GM21360 (cell line): ENCODE measurements around the gene MVB12B.

Source experiments
- ATAC-seq: cut with Tn5 transposase; IDR thresholded peaks from one replicate; pipeline ENCODE4 v1.9.1; 2021; ENCODE audit warnings: mild to moderate bottlenecking, moderate library complexity; ENCODE audit not compliant: unreplicated experiment

Gene MVB12B

DNA sequence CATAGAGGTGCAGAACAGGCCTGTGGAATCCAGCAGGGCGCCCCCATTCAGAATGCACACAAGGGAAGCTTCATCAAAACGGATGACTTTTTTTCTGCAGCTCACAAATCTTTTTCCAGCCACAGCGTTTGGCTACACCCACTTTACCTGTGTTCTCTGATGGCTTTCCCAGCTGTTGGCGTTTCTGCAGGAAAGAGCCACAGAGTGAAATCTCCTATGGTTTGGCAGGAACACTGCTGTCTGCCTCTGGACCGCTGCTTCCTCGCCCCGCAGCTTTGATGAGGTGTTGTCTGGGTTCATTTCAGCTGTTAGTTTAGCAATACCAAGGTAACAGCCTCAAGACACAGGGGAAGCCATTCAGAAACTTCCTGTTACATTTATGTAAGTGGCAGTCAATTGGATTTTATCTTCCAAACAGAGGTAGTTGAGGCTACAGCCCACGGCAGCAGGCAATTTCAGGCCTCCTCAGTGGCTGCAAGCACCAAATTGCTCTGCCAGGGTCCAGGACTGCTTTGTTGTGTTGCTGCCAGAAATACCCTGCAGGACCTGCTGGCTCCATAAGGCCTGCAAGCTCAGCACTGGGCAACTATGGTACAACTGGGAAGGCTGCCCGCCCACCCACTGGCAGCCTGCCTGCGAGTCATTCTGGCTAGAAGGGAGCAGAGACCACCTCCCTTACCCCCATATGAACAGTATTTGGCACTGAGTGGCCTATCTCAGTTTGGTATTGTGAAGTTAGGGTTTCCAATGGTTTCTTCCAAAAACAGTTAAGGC lies 96.7 kb downstream of the MVB12B start:
- no peak for ATAC-seq

DNA sequence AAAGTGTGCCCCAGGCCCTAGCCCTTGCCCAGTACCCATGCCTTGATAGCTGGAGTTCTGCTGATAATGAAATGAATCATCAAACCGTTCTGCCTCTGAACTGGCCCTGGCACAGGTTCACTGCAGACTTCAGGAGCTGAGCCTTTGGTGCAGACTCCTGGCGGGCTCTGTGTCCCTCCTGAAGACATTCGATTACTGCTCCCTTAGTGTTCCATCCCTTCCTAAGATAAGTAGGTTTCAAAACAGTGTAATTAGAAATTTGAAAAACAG lies 97.2 kb downstream of the MVB12B start:
- no peak for ATAC-seq

DNA sequence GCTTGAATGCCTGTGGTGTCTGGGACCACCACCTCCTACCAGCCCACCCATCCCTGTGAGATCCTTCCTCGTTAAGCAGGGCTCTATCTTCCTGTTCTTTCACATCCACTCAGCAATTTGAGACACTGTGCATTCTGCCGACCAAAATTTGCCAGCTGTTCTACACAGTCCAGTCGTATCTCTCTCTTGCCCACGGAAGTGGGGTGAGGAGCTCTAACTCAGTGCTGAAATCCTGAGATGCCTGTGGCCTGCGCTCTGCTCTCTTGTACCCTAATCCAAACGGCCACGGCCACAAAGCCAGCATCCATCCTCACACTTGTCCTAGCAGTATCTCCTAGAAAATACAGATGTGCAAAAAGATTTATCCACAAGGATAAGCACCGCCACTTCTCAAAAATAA lies 97.9 kb downstream of the MVB12B start:
- ATAC-seq, result no peak

DNA sequence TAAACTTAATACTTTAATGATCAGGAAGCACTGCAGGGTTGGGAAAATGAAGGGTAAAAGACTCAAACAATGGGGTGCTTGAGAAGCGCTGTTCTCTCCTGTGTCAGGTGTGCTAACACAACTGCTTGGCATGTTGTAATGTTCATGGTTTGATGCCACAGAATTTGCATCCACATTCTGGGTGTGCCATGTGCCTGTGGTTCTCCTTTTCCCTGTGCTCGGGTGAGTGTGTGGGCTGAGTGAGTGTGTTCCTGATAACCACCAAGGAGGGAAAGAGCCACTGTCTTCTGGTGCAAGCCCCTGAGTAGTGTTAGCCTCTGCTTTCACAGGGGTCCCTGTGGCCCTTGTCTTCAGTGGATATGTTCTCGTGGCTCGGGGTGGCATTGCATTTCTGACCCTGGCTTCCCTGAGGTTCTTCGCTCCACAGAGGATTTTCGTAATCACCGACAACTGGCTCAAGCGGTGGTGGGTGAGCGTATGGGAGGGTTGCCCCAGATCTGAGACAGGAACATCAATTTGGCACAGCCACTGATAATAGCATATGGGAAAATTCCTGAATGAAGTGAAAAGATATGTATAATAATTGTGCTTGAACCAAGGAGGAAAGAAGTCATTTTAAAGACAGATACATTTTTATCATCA lies 102.0 kb downstream of the MVB12B start:
- no peak for ATAC-seq

DNA sequence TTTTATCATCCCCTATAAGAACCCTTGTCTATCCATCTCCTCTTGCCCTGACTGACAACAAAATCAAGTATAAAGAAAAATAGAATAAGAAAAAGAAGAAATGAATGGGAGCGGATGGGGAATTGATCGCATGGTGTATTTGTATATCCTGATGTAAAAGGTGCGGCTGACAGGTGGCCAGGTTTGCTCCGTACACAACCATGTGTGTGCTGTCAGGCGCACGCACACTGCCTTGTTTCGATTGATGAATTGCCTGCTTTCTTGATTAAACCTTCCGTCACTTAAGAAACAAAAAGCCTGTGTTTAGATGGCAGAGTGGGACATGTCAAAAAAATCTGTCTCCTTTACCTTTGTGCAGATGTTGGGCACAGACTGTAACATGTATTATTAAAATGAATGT lies 102.6 kb downstream of the MVB12B start:
- no peak for ATAC-seq

DNA sequence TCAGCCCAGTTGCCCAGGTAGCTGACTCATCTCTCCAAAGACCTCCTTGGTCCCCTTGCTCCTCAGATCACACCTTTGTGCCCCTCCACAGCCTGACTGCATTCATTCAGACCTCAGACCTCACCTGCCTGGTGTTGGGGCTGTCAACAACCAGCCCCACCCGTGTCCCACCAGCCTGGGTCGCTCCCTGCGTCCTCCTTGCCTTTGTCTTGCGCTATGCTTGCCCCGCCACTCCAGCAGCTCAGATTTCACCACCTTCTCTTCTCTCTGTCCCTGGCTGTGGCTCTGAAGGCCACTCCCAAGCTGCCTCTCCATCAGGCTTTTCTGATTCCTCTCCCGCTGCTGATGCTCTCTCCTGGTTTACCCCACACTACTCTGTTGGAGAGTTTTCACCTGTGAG lies 103.5 kb downstream of the MVB12B start:
- ATAC-seq, result no peak

DNA sequence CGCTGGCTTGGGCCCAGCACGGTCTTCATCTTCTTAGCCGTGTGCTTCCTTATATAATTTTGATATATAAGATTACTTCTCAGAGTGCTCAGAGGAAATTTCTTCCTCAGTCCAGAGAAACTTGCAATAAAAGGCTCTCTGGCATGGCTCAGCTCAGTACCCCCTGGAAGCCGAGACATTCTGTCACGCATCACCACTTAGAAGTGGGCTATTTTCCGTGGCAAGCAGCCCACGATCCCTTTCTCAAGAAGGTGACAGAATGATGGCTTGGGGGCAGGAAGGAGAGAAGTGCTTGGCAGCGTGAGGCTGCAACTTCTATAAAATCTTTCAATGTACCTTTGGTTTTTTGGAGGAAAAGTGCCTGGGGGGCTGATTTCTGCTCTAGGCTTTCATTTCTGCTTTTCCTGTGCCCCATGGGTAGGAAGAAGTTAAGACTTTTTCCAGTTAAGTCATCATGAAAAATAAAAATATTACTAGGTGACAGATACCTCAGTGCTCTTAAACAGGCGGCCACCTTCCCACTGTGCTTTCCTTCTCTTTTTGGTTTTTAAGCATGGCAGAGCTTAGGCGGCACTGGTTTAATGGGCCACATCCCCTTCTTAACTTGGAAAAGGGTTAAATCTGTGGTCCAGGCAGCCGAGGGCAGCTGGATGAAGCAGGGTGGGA lies 104.6 kb downstream of the MVB12B start:
- no peak for ATAC-seq

DNA sequence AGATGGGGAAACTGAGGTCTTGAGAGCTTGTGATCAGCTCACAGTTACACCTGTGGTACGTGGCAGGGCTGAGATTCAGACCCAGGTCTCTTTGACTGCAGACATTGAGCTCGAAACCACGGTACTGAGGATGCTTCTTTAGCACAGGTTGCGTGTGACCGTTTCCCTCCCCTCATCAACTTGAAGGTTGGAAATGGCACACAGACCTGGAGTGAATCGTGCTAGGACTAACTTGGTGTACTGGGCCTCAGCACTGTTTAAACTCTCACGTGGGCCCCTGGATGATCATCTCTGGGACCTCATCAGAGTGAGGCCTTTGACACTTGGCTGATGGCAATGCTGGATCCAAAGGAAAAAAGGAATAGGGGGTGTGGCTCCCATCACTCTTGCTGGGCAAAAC lies 106.0 kb downstream of the MVB12B start:
- no peak for ATAC-seq

DNA sequence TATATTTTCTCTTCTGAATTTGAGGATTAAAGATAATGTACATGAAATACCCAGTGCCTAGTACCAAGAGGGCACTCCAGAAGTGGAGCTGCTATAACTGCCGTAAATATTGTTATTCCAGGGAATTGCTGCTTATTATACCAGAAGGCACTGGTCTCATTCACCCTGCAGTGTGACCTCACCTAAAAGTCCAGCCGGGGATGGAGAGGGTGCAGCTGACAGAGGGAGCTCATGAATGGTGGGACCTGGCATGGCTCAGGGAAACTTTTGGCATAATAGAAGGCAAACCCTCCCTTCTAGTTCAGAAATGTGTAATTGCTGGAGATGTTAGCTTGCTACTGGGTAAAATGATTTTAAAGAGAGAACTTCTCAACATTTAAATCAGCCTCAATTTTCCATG lies 108.5 kb downstream of the MVB12B start:
- no peak for ATAC-seq

DNA sequence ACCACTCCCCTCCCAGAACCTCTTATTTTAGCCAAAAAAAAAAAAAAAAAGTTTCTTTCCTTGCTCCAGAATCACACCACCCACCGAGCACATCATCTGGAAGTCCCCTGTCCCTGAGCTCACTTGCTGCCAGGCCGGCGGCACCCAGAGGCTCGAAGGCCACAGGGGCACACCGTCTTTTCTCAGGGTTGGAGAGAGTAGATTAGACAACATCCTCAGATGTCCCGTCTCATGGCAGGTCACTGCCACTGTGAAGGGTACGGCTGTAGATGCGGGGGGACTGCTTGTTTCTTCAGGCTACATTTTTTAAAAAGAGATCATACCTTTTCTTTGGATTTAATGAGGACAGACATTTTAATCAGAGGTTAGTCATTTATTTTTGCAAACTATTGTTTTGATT lies 109.0 kb downstream of the MVB12B start:
- no peak for ATAC-seq

DNA sequence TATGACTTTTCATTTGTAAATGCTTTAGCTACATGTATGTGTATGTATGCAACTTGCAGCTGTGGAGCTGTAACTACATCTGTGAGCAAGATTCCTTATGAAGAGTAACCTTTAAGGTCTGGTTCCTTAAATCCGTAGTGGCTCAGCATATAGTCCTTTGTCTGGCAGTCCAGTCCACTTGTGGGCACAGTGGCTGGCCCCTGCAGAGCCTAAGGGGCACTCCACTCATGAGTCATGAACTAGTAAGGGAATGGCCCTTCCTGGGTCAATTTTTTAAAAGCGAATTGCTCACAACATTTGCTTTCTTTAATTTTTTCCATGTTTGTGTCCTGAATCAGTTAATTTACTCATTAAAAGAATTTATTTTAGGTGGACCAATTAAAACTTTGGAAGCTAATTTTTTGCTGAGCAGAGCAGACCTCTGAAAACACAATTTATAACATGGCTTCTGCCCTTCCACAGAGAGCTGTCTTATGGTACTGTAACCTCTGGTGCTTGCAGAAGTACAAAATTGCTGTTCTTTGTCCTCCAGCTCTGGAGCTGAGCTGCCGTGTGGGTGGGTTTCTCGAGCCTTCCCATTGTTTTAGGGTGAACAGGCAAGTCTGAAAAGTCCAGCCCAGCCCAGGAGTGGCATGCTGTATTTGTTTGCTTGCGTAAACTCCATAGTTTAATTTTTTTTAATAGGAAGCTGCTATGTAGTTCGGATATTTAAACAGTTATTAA lies 110.1 kb downstream of the MVB12B start:
- no peak for ATAC-seq

DNA sequence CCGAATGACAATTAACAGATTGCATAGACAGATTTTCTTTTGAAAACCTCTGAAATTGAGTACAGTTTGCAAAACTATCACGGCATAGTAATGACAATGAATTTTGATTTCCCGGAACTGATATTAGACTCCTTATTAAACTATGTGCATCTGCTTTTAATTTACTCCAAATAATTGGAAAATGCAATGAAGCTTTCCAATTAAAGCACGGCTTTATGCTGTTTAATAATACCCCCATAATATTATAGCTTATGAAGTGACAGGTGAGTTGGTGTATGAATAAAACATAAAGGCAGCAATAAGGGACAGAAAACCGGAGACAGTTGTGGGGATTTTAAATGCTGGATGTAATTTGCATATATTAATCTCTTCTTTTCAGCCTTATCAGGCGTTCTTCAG lies 110.6 kb downstream of the MVB12B start:
- no peak for ATAC-seq

DNA sequence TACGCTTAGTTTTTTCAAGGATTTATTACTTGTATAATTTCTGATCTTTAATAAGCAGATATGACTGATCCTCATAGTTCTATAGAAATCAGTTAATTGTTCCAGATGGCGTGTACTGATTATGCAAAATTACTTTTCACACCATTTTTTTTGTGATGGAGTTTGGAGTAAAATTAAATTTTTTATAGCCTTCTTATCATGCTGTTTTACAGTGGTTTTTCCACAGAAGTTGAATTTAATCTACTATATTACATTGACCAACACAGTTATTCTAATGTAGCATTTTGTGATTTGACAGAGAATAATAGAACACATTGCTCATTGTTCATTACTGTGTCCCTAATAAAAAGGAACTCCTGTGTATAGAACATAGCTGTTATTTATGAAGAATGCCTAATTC lies 111.1 kb downstream of the MVB12B start:
- no peak for ATAC-seq

DNA sequence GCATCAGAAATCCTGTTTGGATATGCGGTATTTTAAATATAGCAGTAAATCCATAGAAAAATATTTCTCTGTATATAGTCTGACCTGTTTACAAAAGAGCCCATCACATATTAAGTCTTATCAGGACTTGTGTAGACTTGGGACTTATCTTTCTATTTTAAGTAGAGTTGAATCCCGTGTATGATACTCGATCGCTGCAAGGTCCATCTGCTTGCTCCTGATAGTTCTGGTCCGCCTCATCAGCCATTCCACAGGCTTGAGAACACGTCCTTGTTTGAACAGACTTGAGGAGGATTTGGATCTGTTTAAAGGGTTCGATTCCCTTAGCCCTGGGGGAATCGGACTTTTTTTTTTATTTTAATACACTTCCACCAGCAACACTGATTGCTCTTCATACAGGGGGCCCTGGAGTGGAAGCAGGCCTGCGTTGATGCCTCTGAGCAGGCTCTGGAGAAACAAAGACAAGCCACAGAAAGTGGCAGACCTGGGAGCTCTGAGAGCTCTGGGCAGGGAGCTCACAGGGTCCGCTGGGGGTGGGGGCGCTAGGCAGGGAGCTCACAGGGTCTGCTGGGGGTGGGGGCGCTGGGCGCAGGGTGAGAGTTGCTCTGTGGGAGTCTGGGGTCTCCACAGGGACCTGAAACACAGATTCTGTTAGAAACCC lies 112.2 kb downstream of the MVB12B start:
- ATAC-seq, result no peak

DNA sequence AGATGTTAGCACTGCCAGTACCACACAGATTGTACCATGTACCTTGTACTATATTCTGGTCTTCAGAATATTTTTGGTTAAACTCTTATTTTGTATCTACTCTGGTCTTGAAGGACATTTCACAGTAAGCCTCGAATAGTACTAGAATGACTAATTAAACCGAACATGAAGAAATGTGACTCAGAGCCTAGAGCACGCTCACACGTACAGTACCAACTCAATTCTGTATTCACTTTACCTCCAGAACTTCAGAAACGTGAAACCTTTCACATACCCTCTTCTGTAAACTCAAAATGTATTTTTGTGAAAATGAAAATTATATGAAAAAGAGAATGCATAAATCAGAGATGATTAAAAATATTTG lies 112.8 kb downstream of the MVB12B start:
- no peak for ATAC-seq

DNA sequence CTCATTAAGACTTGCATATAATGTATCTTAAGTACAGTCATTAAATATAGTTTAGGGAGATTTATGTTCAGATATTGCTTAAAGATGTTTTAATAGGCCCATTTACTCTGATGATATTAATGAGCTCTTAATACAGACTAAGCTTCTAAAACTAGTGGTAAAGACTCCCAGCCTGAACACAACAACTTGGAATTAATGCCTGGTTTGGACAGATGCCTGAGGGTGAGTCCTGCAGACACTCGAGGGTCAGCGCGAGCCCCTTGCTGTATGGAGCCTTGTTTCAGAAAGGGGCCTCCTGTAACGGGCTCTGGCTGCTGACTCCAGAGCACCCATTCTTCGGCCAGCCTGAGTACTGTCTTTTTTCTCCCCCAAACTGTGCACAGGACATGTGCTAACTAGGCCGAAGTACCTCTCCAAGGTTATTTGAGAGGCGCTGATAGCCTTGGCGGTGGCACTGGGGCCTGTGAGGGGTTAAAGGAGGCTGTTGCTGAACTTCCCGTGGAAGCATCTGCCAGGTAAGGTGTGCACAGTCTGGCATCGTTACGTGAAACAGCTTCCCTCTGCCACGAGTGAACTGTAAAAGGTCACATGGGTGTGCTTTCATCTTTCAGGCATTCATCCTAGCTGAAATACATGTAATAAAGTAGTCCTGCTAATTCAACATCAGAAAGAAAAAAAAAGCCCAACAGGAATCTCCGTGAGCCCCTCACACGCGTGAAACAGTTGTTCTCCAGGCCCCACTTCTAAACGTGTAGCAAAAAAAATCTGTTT lies 113.4 kb downstream of the MVB12B start:
- no peak for ATAC-seq

DNA sequence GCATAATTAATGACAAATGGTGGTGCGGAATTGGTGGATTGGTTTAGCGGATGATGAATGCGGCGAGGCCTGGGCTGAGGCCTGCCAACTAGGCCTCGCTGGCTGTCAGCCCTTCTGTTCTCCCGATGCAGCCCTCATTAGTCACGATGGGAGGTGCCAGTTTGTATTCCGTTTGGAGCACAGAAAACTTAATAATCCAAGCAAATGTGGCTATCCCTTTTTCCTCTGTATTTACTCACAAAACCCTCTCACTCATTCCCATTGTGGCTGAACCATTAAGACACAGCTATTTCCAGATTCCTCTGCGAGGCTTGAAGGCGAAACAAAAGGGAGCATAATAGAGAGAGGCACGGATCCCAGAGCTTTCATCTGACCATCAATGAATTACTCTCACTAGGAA lies 114.3 kb downstream of the MVB12B start:
- no peak for ATAC-seq

DNA sequence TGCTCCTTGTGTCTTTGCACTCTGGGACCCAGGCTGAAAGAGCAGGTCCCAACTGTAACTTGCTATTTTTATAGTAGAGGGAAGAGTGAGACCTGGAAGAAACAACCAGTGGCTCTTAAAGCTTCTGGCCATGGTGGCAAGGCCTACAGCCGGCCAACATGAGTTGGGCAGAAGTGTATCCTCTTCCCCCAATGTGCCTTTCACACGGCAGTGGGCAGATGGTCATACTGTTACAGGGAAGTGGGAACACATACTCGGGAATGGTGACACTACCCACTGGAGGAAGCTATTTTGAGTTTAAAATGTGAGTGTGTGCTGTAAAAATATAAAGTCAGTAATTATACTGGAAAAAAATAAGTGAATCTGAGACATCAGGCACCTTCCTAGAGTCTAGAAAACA lies 116.0 kb downstream of the MVB12B start:
- ATAC-seq, result no peak

DNA sequence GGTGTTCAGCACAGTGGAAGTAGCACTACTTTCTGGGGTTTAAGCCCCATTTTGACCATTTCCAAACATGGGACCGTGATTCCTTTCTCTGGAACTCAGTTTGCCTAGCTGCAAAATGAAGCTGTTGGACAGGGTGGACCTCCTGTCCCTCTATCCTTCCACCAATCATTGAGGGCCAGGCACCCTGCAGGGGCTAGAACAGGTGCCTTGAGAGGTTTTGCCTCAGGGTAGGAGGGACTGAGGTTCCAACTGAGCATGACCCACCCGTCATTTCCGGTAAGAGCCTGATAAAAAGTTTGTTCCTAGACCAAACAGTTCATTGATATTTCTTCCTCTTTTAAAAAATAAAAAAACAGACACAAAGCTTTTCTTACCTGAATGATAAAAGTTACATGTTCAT lies 116.5 kb downstream of the MVB12B start:
- no peak for ATAC-seq

DNA sequence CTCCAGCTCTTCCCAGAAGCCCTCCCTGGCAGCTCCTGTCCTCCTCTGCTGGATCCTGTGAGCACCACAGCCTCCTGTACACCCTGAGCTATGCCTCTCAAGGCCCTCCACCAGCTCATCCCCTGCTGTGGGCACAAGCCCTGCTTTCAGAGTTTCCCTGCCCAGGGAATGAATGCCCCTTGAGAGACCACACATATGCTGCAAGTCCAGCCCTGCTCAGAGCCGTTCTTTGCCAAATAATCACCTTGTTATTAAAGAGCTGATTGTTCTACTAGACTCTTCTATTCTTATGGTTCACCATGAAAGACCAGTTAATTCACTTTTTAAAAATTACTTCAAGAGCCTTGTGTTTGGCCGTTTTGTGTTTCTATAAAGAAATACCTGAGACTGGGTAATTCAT lies 121.5 kb downstream of the MVB12B start:
- ATAC-seq, result no peak
